ENCODE results near the gene MDFI. TPM values are rescaled to one million over a fixed set of nuclear protein-coding genes. Genes with fewer than 3 reads are reported as not detected.

MDFI gene
- total RNA-seq, 2 donors from 2014 or later = not detected

- no peak for ATAC-seq (replicated peaks)
- H3K27ac Mint-ChIP-seq = no peak overlapping the region
- no peaks in the 10 kb centered on the region for H3K9me3 Mint-ChIP-seq
- H3K4me1 Mint-ChIP-seq = peaks cover 3% of the 10 kb centered on the region
- no peaks in the 10 kb centered on the region for H3K36me3 Mint-ChIP-seq (ENCODE audit: low read depth)
- no peaks in the 10 kb centered on the region for H3K27me3 Mint-ChIP-seq
- no peak overlapping the region for H3K4me3 Mint-ChIP-seq
These were observed 46.3 kb downstream of the MDFI start for GRCh38 chr6:41684311-41685180.

GRCh38 chr6:41685641-41686380 is 47.5 kb downstream of the MDFI start:
- H3K9me3 Mint-ChIP-seq = no peaks in the 10 kb centered on the region
- no peak overlapping the region for H3K27ac Mint-ChIP-seq
- no peak overlapping the region for H3K4me3 Mint-ChIP-seq
- H3K4me1 Mint-ChIP-seq = peaks cover 3% of the 10 kb centered on the region
- no peak for ATAC-seq (replicated peaks)
- no peaks in the 10 kb centered on the region for H3K27me3 Mint-ChIP-seq
- no peaks in the 10 kb centered on the region for H3K36me3 Mint-ChIP-seq (ENCODE audit: low read depth)

- H3K4me1 Mint-ChIP-seq = peaks cover 3% of the 10 kb centered on the region
- no peaks in the 10 kb centered on the region for H3K27me3 Mint-ChIP-seq
- H3K27ac Mint-ChIP-seq = peak overlapping the region; percentile 54
- no peak overlapping the region for H3K4me3 Mint-ChIP-seq
- no peak for ATAC-seq (replicated peaks)
- H3K36me3 Mint-ChIP-seq (ENCODE audit: low read depth) = no peaks in the 10 kb centered on the region
- no peaks in the 10 kb centered on the region for H3K9me3 Mint-ChIP-seq
These were observed 49.4 kb downstream of the MDFI start for GRCh38 chr6:41687501-41688175.

GRCh38 chr6:41688256-41688965 is 50.1 kb downstream of the MDFI start:
- H3K9me3 Mint-ChIP-seq = no peaks in the 10 kb centered on the region
- peaks cover 3% of the 10 kb centered on the region for H3K4me1 Mint-ChIP-seq
- H3K36me3 Mint-ChIP-seq (ENCODE audit: low read depth) = no peaks in the 10 kb centered on the region
- H3K27me3 Mint-ChIP-seq = no peaks in the 10 kb centered on the region
- H3K27ac Mint-ChIP-seq = peak overlapping the region; percentile 54
- H3K4me3 Mint-ChIP-seq = no peak overlapping the region
- no peak for ATAC-seq (replicated peaks)

GRCh38 chr6:41689171-41690008 is 51.1 kb downstream of the MDFI start:
- Mint-ChIP-seq H3K36me3 (ENCODE audit: low read depth) (no peaks in the 10 kb centered on the region), H3K4me3 (no peak overlapping the region), H3K27ac (no peak overlapping the region), H3K9me3 (no peaks in the 10 kb centered on the region), H3K27me3 (no peaks in the 10 kb centered on the region), H3K4me1 (peaks cover 3% of the 10 kb centered on the region)
- no peak for ATAC-seq (replicated peaks)

- no peaks in the 10 kb centered on the region for H3K36me3 Mint-ChIP-seq (ENCODE audit: low read depth)
- no peak for ATAC-seq (replicated peaks)
- no peaks in the 10 kb centered on the region for H3K9me3 Mint-ChIP-seq
- peaks cover 3% of the 10 kb centered on the region for H3K4me1 Mint-ChIP-seq
- H3K27me3 Mint-ChIP-seq = no peaks in the 10 kb centered on the region
- H3K27ac Mint-ChIP-seq = no peak overlapping the region
- no peak overlapping the region for H3K4me3 Mint-ChIP-seq
These were observed 52.5 kb downstream of the MDFI start for GRCh38 chr6:41690541-41691330.

- Mint-ChIP-seq H3K27me3 (no peaks in the 10 kb centered on the region), H3K9me3 (no peaks in the 10 kb centered on the region), H3K36me3 (ENCODE audit: low read depth) (no peaks in the 10 kb centered on the region), H3K27ac (no peak overlapping the region), H3K4me1 (peaks cover 3% of the 10 kb centered on the region), H3K4me3 (no peak overlapping the region)
- no peak for ATAC-seq (replicated peaks)
These were observed 53.3 kb downstream of the MDFI start for GRCh38 chr6:41691426-41692079.

GRCh38 chr6:41692080-41692675 is 53.9 kb downstream of the MDFI start:
- ATAC-seq (replicated peaks) = no peak
- Mint-ChIP-seq H3K27ac (no peak overlapping the region), H3K4me3 (no peak overlapping the region), H3K27me3 (no peaks in the 10 kb centered on the region), H3K4me1 (peaks cover 3% of the 10 kb centered on the region), H3K36me3 (ENCODE audit: low read depth) (no peaks in the 10 kb centered on the region), H3K9me3 (no peaks in the 10 kb centered on the region)

GRCh38 chr6:41692730-41693129 is 54.5 kb downstream of the MDFI start:
- peaks cover 3% of the 10 kb centered on the region for H3K4me1 Mint-ChIP-seq
- no peaks in the 10 kb centered on the region for H3K27me3 Mint-ChIP-seq
- H3K27ac Mint-ChIP-seq = no peak overlapping the region
- no peaks in the 10 kb centered on the region for H3K9me3 Mint-ChIP-seq
- H3K36me3 Mint-ChIP-seq (ENCODE audit: low read depth) = no peaks in the 10 kb centered on the region
- no peak overlapping the region for H3K4me3 Mint-ChIP-seq
- no peak for ATAC-seq (replicated peaks)

- no peak overlapping the region for H3K4me3 Mint-ChIP-seq
- H3K36me3 Mint-ChIP-seq (ENCODE audit: low read depth) = no peaks in the 10 kb centered on the region
- no peaks in the 10 kb centered on the region for H3K9me3 Mint-ChIP-seq
- peak overlapping the region; percentile 25 for H3K27ac Mint-ChIP-seq
- no peak for ATAC-seq (replicated peaks)
- H3K4me1 Mint-ChIP-seq = peaks cover 3% of the 10 kb centered on the region
- no peaks in the 10 kb centered on the region for H3K27me3 Mint-ChIP-seq
These were observed 55.3 kb downstream of the MDFI start for GRCh38 chr6:41693281-41694240.

GRCh38 chr6:41694815-41695526 is 56.7 kb downstream of the MDFI start:
- no peak overlapping the region for H3K27ac Mint-ChIP-seq
- H3K27me3 Mint-ChIP-seq = no peaks in the 10 kb centered on the region
- no peak overlapping the region for H3K4me3 Mint-ChIP-seq
- ATAC-seq (replicated peaks) = no peak
- H3K36me3 Mint-ChIP-seq (ENCODE audit: low read depth) = no peaks in the 10 kb centered on the region
- H3K4me1 Mint-ChIP-seq = no peaks in the 10 kb centered on the region
- H3K9me3 Mint-ChIP-seq = no peaks in the 10 kb centered on the region

Data from activated T-helper 17 cell treated with anti-CD3 and anti-CD28 coated beads, Interleukin-2, amount 50 U/mL, for 72 hours (primary cell).